Neural cell (in vitro differentiated cells): ENCODE measurements around the gene MTX2.

Experiments
- EP300 ChIP-seq: fragments of 450-650 bp; conservative IDR thresholded peaks from 2 replicates; pipeline ENCODE4 v1.6.1; 2014; ENCODE audit warnings: antibody characterized with exemption, mild to moderate bottlenecking, moderate library complexity; ENCODE audit not compliant: poor library complexity, severe bottlenecking
- EZH2 ChIP-seq: fragments of 200-600, 300-800 bp; shearing (Covaris generic), sonication (generic); IDR thresholded peaks from 2 replicates; pipeline ENCODE4 v1.6.1; 2014; ENCODE audit warnings: antibody characterized with exemption, low read length, borderline replicate concordance, mild to moderate bottlenecking; ENCODE audit not compliant: insufficient read depth, poor library complexity, severe bottlenecking
- MXI1 ChIP-seq: fragments of 450-650 bp; conservative IDR thresholded peaks from 2 replicates; pipeline ENCODE4 v1.6.1; 2014; ENCODE audit warnings: antibody characterized with exemption, mild to moderate bottlenecking; ENCODE audit not compliant: poor library complexity, severe bottlenecking
- POLR2AphosphoS5 ChIP-seq: IDR thresholded peaks from 2 replicates; pipeline ENCODE4 v1.6.1; 2012
- TAF1 ChIP-seq: IDR thresholded peaks from 2 replicates; pipeline ENCODE4 v1.6.1; 2012; ENCODE audit warnings: low read depth
- TF ChIP-seq, protein P1 (sequence below): fragments of 450-650 bp; IDR thresholded peaks from 2 replicates; pipeline ENCODE4 v1.5.1; 2014; ENCODE audit warnings: antibody characterized with exemption, mild to moderate bottlenecking, moderate library complexity; ENCODE audit not compliant: poor library complexity, severe bottlenecking
- TF ChIP-seq, protein P2 (sequence below): IDR thresholded peaks from 2 replicates; pipeline ENCODE4 v1.6.1; 2012; ENCODE audit warnings: borderline replicate concordance

DNA sequence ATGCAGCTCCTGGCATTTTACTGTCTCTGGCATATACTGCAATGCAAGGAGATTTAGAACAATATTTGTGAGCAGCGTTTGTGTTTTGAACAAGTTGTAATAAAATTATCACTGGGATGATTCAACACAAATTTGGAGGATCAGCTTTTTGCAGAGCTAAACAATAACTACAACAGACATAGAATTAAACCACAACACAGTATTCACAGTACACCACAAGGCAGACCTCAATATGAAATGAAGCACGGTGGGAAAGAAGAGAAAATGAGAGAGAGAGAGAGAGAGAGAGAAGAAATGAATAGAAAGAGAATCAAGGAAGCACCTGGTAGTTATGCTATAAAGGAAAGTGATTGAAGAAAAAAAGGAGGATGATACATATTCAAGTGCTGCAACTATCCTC, 41.4 kb upstream of the MTX2 start:
- TF ChIP-seq, protein P1, sequence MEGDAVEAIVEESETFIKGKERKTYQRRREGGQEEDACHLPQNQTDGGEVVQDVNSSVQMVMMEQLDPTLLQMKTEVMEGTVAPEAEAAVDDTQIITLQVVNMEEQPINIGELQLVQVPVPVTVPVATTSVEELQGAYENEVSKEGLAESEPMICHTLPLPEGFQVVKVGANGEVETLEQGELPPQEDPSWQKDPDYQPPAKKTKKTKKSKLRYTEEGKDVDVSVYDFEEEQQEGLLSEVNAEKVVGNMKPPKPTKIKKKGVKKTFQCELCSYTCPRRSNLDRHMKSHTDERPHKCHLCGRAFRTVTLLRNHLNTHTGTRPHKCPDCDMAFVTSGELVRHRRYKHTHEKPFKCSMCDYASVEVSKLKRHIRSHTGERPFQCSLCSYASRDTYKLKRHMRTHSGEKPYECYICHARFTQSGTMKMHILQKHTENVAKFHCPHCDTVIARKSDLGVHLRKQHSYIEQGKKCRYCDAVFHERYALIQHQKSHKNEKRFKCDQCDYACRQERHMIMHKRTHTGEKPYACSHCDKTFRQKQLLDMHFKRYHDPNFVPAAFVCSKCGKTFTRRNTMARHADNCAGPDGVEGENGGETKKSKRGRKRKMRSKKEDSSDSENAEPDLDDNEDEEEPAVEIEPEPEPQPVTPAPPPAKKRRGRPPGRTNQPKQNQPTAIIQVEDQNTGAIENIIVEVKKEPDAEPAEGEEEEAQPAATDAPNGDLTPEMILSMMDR, result no peak
- TF ChIP-seq EZH2 (no peak), EP300 (no peak), POLR2AphosphoS5 (no peak), TAF1 (no peak), MXI1 (no peak)
- TF ChIP-seq, protein P2, sequence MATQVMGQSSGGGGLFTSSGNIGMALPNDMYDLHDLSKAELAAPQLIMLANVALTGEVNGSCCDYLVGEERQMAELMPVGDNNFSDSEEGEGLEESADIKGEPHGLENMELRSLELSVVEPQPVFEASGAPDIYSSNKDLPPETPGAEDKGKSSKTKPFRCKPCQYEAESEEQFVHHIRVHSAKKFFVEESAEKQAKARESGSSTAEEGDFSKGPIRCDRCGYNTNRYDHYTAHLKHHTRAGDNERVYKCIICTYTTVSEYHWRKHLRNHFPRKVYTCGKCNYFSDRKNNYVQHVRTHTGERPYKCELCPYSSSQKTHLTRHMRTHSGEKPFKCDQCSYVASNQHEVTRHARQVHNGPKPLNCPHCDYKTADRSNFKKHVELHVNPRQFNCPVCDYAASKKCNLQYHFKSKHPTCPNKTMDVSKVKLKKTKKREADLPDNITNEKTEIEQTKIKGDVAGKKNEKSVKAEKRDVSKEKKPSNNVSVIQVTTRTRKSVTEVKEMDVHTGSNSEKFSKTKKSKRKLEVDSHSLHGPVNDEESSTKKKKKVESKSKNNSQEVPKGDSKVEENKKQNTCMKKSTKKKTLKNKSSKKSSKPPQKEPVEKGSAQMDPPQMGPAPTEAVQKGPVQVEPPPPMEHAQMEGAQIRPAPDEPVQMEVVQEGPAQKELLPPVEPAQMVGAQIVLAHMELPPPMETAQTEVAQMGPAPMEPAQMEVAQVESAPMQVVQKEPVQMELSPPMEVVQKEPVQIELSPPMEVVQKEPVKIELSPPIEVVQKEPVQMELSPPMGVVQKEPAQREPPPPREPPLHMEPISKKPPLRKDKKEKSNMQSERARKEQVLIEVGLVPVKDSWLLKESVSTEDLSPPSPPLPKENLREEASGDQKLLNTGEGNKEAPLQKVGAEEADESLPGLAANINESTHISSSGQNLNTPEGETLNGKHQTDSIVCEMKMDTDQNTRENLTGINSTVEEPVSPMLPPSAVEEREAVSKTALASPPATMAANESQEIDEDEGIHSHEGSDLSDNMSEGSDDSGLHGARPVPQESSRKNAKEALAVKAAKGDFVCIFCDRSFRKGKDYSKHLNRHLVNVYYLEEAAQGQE, result no peak
